HEK293 (cell line): ENCODE data around the gene KRT7.
A peak's percentile ranks its signal among the peaks of the same experiment; 100 is the strongest.

ENCODE experiments used
- CTCF ChIA-PET: fragments of 350-600 bp; formaldehyde crosslinking; extraction: SDS; loops from one replicate; lab custom pipeline; 2021; ENCODE audit warnings: antibody characterized with exemption; lab: Yijun Ruan, JAX
- POLR2A ChIA-PET: fragments of 300-600 bp; formaldehyde crosslinking; extraction: SDS; loops from one replicate; lab custom pipeline; 2020; ENCODE audit warnings: antibody characterized with exemption, inconsistent platforms; lab: Yijun Ruan, JAX
- H3K27ac ChIP-seq: fragments of 200-500 bp; sonication (Bioruptor generic); 2 replicates; pipeline ENCODE4 v1.5.1; 2014; ENCODE audit warnings: low read depth, low read length, control low read depth, inconsistent platforms; ENCODE audit errors: extremely low read depth
- H3K36me3 ChIP-seq, 2 experiments: fragments of 200-500 bp in 1 of 2; sonication (Bioruptor generic) in 1 of 2; 1 replicate in 1 of 2; 2 replicates in 1 of 2; pipeline ENCODE4 v1.5.1; 2014 to 2017; ENCODE audit warnings: inconsistent platforms in 2 of 2, low read length in 2 of 2; ENCODE audit not compliant: control insufficient read depth in 2 of 2, insufficient read depth in 1 of 2
- H3K4me1 ChIP-seq: fragments of 200-500 bp; sonication (Bioruptor generic); 2 replicates; pipeline ENCODE4 v1.5.1; 2014; ENCODE audit warnings: mild to moderate bottlenecking, low read length, inconsistent platforms; ENCODE audit not compliant: control insufficient read depth, insufficient read depth
- H3K4me3 ChIP-seq: 2 replicates; pipeline ENCODE4 v1.5.1; 2011; ENCODE audit warnings: low read depth, mild to moderate bottlenecking, control low read depth, low read length, moderate library complexity
- H3K9me3 ChIP-seq: fragments of 200-500 bp; sonication (Bioruptor generic); 2 replicates; pipeline ENCODE4 v1.5.1; 2014; ENCODE audit warnings: low read depth, low read length, inconsistent platforms; ENCODE audit not compliant: control insufficient read depth, insufficient read depth
- BCL11B ChIP-seq: fragments of 450-650 bp; formaldehyde crosslinking; IDR thresholded peaks from 2 replicates; pipeline ENCODE4 v1.5.1; 2016; ENCODE audit warnings: low read depth, missing biosample characterization, missing genetic modification characterization
- KLF7 ChIP-seq: fragments of 450-650 bp; formaldehyde crosslinking; IDR thresholded peaks from 2 replicates; pipeline ENCODE4 v1.5.1; 2016; ENCODE audit warnings: missing biosample characterization, missing genetic modification characterization, borderline replicate concordance
- MZF1 ChIP-seq: fragments of 450-650 bp; formaldehyde crosslinking; IDR thresholded peaks from 2 replicates; pipeline ENCODE4 v1.5.1; 2017; ENCODE audit warnings: missing biosample characterization, missing genetic modification characterization, borderline replicate concordance
- PRDM10 ChIP-seq: fragments of 450-650 bp; formaldehyde crosslinking; IDR thresholded peaks from 2 replicates; pipeline ENCODE4 v1.5.1; 2016; ENCODE audit warnings: missing biosample characterization, missing genetic modification characterization
- SP2 ChIP-seq: fragments of 450-650 bp; formaldehyde crosslinking; IDR thresholded peaks from 2 replicates; pipeline ENCODE4 v1.5.1; 2016; ENCODE audit warnings: missing biosample characterization, missing genetic modification characterization
- ZIC2 ChIP-seq: fragments of 450-650 bp; formaldehyde crosslinking; IDR thresholded peaks from 2 replicates; pipeline ENCODE4 v1.5.1; 2016; ENCODE audit warnings: missing biosample characterization, missing genetic modification characterization
- ZNF112 ChIP-seq: fragments of 450-650 bp; formaldehyde crosslinking; IDR thresholded peaks from 2 replicates; pipeline ENCODE4 v1.5.0; 2017; ENCODE audit warnings: missing biosample characterization, missing genetic modification characterization
- ZNF211 ChIP-seq: fragments of 450-650 bp; formaldehyde crosslinking; IDR thresholded peaks from 2 replicates; pipeline ENCODE4 v1.5.1; 2016; ENCODE audit warnings: low read depth, missing biosample characterization, missing genetic modification characterization
- ZNF280D ChIP-seq: fragments of 450-650 bp; formaldehyde crosslinking; IDR thresholded peaks from 2 replicates; pipeline ENCODE4 v1.5.1; 2016; ENCODE audit warnings: missing biosample characterization, missing genetic modification characterization
- ZNF549 ChIP-seq: fragments of 450-650 bp; IDR thresholded peaks from 2 replicates; pipeline ENCODE4 v1.5.1; 2018; ENCODE audit warnings: missing biosample characterization, missing genetic modification characterization, mild to moderate bottlenecking, inconsistent platforms, moderate library complexity
- ZNF664 ChIP-seq: fragments of 450-650 bp; formaldehyde crosslinking; IDR thresholded peaks from 2 replicates; pipeline ENCODE4 v1.5.1; 2016; ENCODE audit warnings: missing biosample characterization, missing genetic modification characterization
- ZNF747 ChIP-seq: fragments of 450-650 bp; formaldehyde crosslinking; IDR thresholded peaks from 2 replicates; pipeline ENCODE4 v1.5.1; 2016; ENCODE audit warnings: missing biosample characterization, missing genetic modification characterization
- ZSCAN5A ChIP-seq: fragments of 450-650 bp; formaldehyde crosslinking; IDR thresholded peaks from 2 replicates; pipeline ENCODE4 v1.5.1; 2016; ENCODE audit warnings: missing biosample characterization, missing genetic modification characterization

The KRT7 gene

GRCh38 chr12:52197371-52198231 is 35.4 kb upstream of the KRT7 start:
- Histone ChIP-seq H3K27ac (no peak overlapping the region), H3K9me3 (no peaks in the 10 kb centered on the region), H3K36me3 (no peaks in the 10 kb centered on the region), H3K4me1 (no peaks in the 10 kb centered on the region), H3K4me3 (no peak overlapping the region)
- ChIA-PET CTCF (interaction anchor here (1.4 kb wide), 1 partner anchor 15 kb away, joined by 3 read pairs; no protein-coding TSS in a partner anchor), POLR2A (no interaction called here)
- TF ChIP-seq ZSCAN5A (tag by site-specific recombination) (no peak), ZNF664 (tag by site-specific recombination) (peak; percentile 94)

GRCh38 chr12:52198454-52199215 is 34.4 kb upstream of the KRT7 start:
- no peak for TF ChIP-seq ZNF112 (tag by site-specific recombination)
- peak; percentile 41; the same call in 1 of the 2 replicates for TF ChIP-seq ZIC2 (tag by site-specific recombination)
- no peak overlapping the region for H3K27ac ChIP-seq
- peaks cover 7% of the 10 kb centered on the region; the same call in 1 of the 2 replicates for H3K4me1 ChIP-seq
- ChIA-PET CTCF (no interaction called here), POLR2A (interaction anchor here (0.8 kb wide), 1 partner anchor 17 kb away, joined by 3 read pairs; no protein-coding TSS in a partner anchor)
- H3K36me3 ChIP-seq, result no peaks in the 10 kb centered on the region
- H3K4me3 ChIP-seq, result no peak overlapping the region
- no peaks in the 10 kb centered on the region for H3K9me3 ChIP-seq

- H3K4me3 ChIP-seq, result no peak overlapping the region
- peaks cover 8% of the 10 kb centered on the region; the same call in 1 of the 2 replicates for H3K4me1 ChIP-seq
- no peaks in the 10 kb centered on the region for H3K36me3 ChIP-seq
- TF ChIP-seq KLF7 (tag by site-specific recombination), result no peak
- no peak for TF ChIP-seq ZNF549 (tag by site-specific recombination)
- TF ChIP-seq, all 188 proteins: peak for 0
- no peaks in the 10 kb centered on the region for H3K9me3 ChIP-seq
- no peak overlapping the region for H3K27ac ChIP-seq
- POLR2A ChIA-PET, result interaction anchor here (0.8 kb wide), 1 partner anchor 16 kb away, joined by 3 read pairs; no protein-coding TSS in a partner anchor
- CTCF ChIA-PET, result interaction anchor here (0.7 to 1.3 kb wide), 4 partner anchors 10 to 14 kb away, joined by 3 to 7 read pairs (median 3); no protein-coding TSS in a partner anchor
These were observed 33.6 kb upstream of the KRT7 start for GRCh38 chr12:52199294-52199919.

GRCh38 chr12:52200086-52200780 is 32.8 kb upstream of the KRT7 start:
- ChIA-PET CTCF (interaction anchor here (0.6 to 1.3 kb wide), 5 partner anchors 10 to 28 kb away, joined by 3 to 7 read pairs (median 3); no protein-coding TSS in a partner anchor), POLR2A (interaction anchor here (0.6 to 0.8 kb wide), 2 partner anchors 8 to 704 kb away, joined by 3 read pairs; partner anchors contain the start of gene KRT80)
- peaks cover 8% of the 10 kb centered on the region; the same call in 1 of the 2 replicates for H3K4me1 ChIP-seq
- no peak overlapping the region for H3K4me3 ChIP-seq
- no peak overlapping the region for H3K27ac ChIP-seq
- H3K9me3 ChIP-seq, result no peaks in the 10 kb centered on the region
- H3K36me3 ChIP-seq, result no peaks in the 10 kb centered on the region
- TF ChIP-seq BCL11B (no peak), PRDM10 (no peak), ZNF211 (tag by site-specific recombination) (no peak), ZNF747 (tag by site-specific recombination) (no peak), MZF1 (tag by site-specific recombination) (no peak), SP2 (peak; percentile 38), ZNF280D (tag by site-specific recombination) (no peak)
